HCT116 (cell line): ENCODE measurements around the gene DLG5. TPM values are rescaled to one million over a fixed set of nuclear protein-coding genes. Genes with fewer than 3 reads are reported as not detected.

Source experiments
- ATAC-seq: fragments of 200-7000 bp; cut with Tn5 transposase; 2 replicates; pipeline ENCODE4 v1.9.1; 2020; ENCODE audit warnings: mild to moderate bottlenecking, moderate library complexity
- BruUV-seq: library from RNA; stranded (reverse); fragments of 400-500 nt; replicated peaks from 2 replicates; lab custom pipeline; 2021; lab: Mats Ljungman, UMichigan
- CTCF ChIA-PET: fragments of 300-600 bp; sonication (Branson Sonifier 250); formaldehyde crosslinking; loops from one replicate; lab custom pipeline; 2021; ENCODE audit warnings: antibody characterized with exemption; lab: Charles Lee
- POLR2A ChIA-PET: fragments of 300-600, 350-600 bp; sonication (Branson Sonifier 250); formaldehyde crosslinking; loops from one replicate; lab custom pipeline; 2021; ENCODE audit warnings: antibody characterized with exemption; lab: Charles Lee
- RAD21 ChIA-PET, 2 experiments: fragments of 300-600 bp; sonication (Branson Sonifier 250); formaldehyde crosslinking; loops; one replicate each; lab custom pipeline; 2023; ENCODE audit warnings: low total read pairs in 2 of 2; ENCODE audit not compliant: uncharacterized antibody in 2 of 2, unreplicated experiment in 2 of 2, low non-redundant PET in 1 of 2; lab: Charles Lee
- DNase-seq: peaks from one replicate; pipeline ENCODE4 v3.0.0-alpha.2; 2010; ENCODE audit warnings: low read depth, low spot score
- H2AFZ ChIP-seq: fragments of 200-600 bp; shearing (Covaris generic), sonication (generic); 2 replicates; pipeline ENCODE4 v1.6.1; 2017; ENCODE audit warnings: low read depth, mixed run types, mixed read lengths, antibody characterized with exemption, low read length; ENCODE audit not compliant: poor library complexity, severe bottlenecking
- H3K27ac ChIP-seq: 2 replicates; pipeline ENCODE4 v1.5.1; 2012; ENCODE audit warnings: low read depth, low read length
- H3K27me3 ChIP-seq: fragments of 200-600 bp; sonication (generic); 2 replicates; pipeline ENCODE4 v1.6.1; 2016; ENCODE audit warnings: mixed run types, low read length, mixed read lengths; ENCODE audit not compliant: insufficient read depth
- H3K36me3 ChIP-seq, 2 experiments: fragments of 200-500 bp in 1 of 2; fragments of 200-600 bp in 1 of 2; sonication (Bioruptor generic) in 1 of 2; sonication (generic) in 1 of 2; 2 replicates each; pipeline versions ENCODE4 v1.5.1 to v1.6.1; 2014 to 2016; ENCODE audit warnings: low read length in 2 of 2, inconsistent platforms in 1 of 2, mixed read lengths in 1 of 2, mixed run types in 1 of 2; ENCODE audit not compliant: insufficient read depth in 2 of 2, control insufficient read depth in 1 of 2
- H3K4me1 ChIP-seq, 2 experiments: fragments of 200-600 bp in 1 of 2; sonication (generic) in 1 of 2; 2 replicates each; pipeline versions ENCODE4 v1.5.1 to v1.6.1; 2012 to 2017; ENCODE audit warnings: low read length in 2 of 2, inconsistent platforms in 1 of 2, mild to moderate bottlenecking in 1 of 2, mixed read lengths in 1 of 2, mixed run types in 1 of 2, moderate library complexity in 1 of 2; ENCODE audit not compliant: insufficient read depth in 2 of 2, control insufficient read depth in 1 of 2
- H3K4me2 ChIP-seq: fragments of 200-600 bp; sonication (generic); 2 replicates; pipeline ENCODE4 v1.6.1; 2017; ENCODE audit warnings: mixed run types, low read length, mixed read lengths
- H3K4me3 ChIP-seq, 2 experiments: fragments of 200-600 bp in 1 of 2; sonication (generic) in 1 of 2; replicated peaks in 1 of 2; 2 replicates each; pipeline ENCODE4 v1.5.1; 2011 to 2016; ENCODE audit warnings: low read length in 2 of 2, control low read depth in 1 of 2, low read depth in 1 of 2, mild to moderate bottlenecking in 1 of 2, mixed read lengths in 1 of 2, mixed run types in 1 of 2
- H3K79me2 ChIP-seq: fragments of 200-600 bp; sonication (generic); 2 replicates; pipeline ENCODE4 v1.6.1; 2017; ENCODE audit warnings: mild to moderate bottlenecking, mixed run types, low read length, moderate library complexity, mixed read lengths; ENCODE audit not compliant: insufficient read depth
- H3K9ac ChIP-seq: fragments of 200-600 bp; sonication (generic); 2 replicates; pipeline ENCODE4 v1.6.1; 2016; ENCODE audit warnings: low read length, mixed read lengths
- H3K9me2 ChIP-seq: fragments of 200-600 bp; sonication (generic), shearing (Covaris generic); 2 replicates; pipeline ENCODE4 v1.6.1; 2017; ENCODE audit warnings: mixed run types, mild to moderate bottlenecking, moderate library complexity; ENCODE audit not compliant: insufficient read depth
- H3K9me3 ChIP-seq, 2 experiments: fragments of 200-500 bp in 1 of 2; fragments of 200-600 bp in 1 of 2; sonication (Bioruptor generic) in 1 of 2; sonication (generic) in 1 of 2; 2 replicates each; pipeline ENCODE4 v1.6.1; 2014 to 2017; ENCODE audit warnings: low read length in 2 of 2, mixed read lengths in 2 of 2, inconsistent platforms in 1 of 2, low read depth in 1 of 2, mild to moderate bottlenecking in 1 of 2, mixed run types in 1 of 2, moderate library complexity in 1 of 2; ENCODE audit not compliant: control insufficient read depth in 1 of 2, insufficient read depth in 1 of 2
- H4K20me1 ChIP-seq: fragments of 200-600 bp; sonication (generic), shearing (Covaris generic); 2 replicates; pipeline ENCODE4 v1.6.1; 2017; ENCODE audit warnings: mixed run types, mild to moderate bottlenecking, moderate library complexity; ENCODE audit not compliant: insufficient read depth
- CEBPB ChIP-seq: IDR thresholded peaks from 2 replicates; pipeline ENCODE4 v1.6.1; 2012; ENCODE audit warnings: low read depth
- CTCF ChIP-seq, 3 experiments: fragments of 200-600 bp in 1 of 3; sonication (generic) in 1 of 3; IDR thresholded peaks in 2 of 3; conservative IDR thresholded peaks in 1 of 3; 2 replicates each; pipeline ENCODE4 v1.5.1; 2012 to 2017; ENCODE audit warnings: low read depth in 2 of 3, low read length in 2 of 3, antibody characterized with exemption in 1 of 3, borderline replicate concordance in 1 of 3, control low read depth in 1 of 3, mild to moderate bottlenecking in 1 of 3, mixed read lengths in 1 of 3, mixed run types in 1 of 3, moderate library complexity in 1 of 3; ENCODE audit not compliant: insufficient read depth in 1 of 3
- EGR1 ChIP-seq: IDR thresholded peaks from 2 replicates; pipeline ENCODE4 v1.6.1; 2012; ENCODE audit warnings: low read depth
- ELF1 ChIP-seq: IDR thresholded peaks from 2 replicates; pipeline ENCODE4 v1.6.1; 2012; ENCODE audit warnings: low read depth, borderline replicate concordance
- EZH2 ChIP-seq: fragments of 200-600 bp; sonication (generic); IDR thresholded peaks from 2 replicates; pipeline ENCODE4 v1.6.1; 2017; ENCODE audit warnings: antibody characterized with exemption, mixed run types
- EZH2phosphoT487 ChIP-seq: fragments of 200-600 bp; IDR thresholded peaks from 2 replicates; pipeline ENCODE4 v1.6.1; 2018; ENCODE audit warnings: antibody characterized with exemption, borderline replicate concordance
- FOSL1 ChIP-seq: IDR thresholded peaks from 2 replicates; pipeline ENCODE4 v1.6.1; 2012; ENCODE audit warnings: low read depth
- JUND ChIP-seq: IDR thresholded peaks from 2 replicates; pipeline ENCODE4 v1.6.1; 2012
- POLR2A ChIP-seq: IDR thresholded peaks from 2 replicates; pipeline ENCODE4 v1.7.0; 2011; ENCODE audit warnings: borderline replicate concordance; ENCODE audit not compliant: insufficient read depth, insufficient read length; ENCODE audit errors: extremely low read depth
- POLR2AphosphoS5 ChIP-seq: IDR thresholded peaks from 2 replicates; pipeline ENCODE4 v1.6.1; 2011; ENCODE audit warnings: mild to moderate bottlenecking, low read depth, low read length, moderate library complexity
- RAD21 ChIP-seq: IDR thresholded peaks from 2 replicates; pipeline ENCODE4 v1.6.1; 2012; ENCODE audit warnings: low read depth, mild to moderate bottlenecking
- REST ChIP-seq: IDR thresholded peaks from 2 replicates; pipeline ENCODE4 v1.6.1; 2012; ENCODE audit warnings: low read depth
- SP1 ChIP-seq: IDR thresholded peaks from 2 replicates; pipeline ENCODE4 v1.6.1; 2012; ENCODE audit warnings: low read depth
- SRF ChIP-seq: IDR thresholded peaks from 2 replicates; pipeline ENCODE4 v1.6.1; 2012; ENCODE audit warnings: low read depth
- TCF7L2 ChIP-seq: IDR thresholded peaks from 2 replicates; pipeline ENCODE4 v1.7.0; 2011; ENCODE audit warnings: borderline replicate concordance, inconsistent platforms; ENCODE audit not compliant: insufficient read depth, insufficient read length; ENCODE audit errors: extremely low read depth
- YY1 ChIP-seq: IDR thresholded peaks from 2 replicates; pipeline ENCODE4 v1.6.1; 2011; ENCODE audit warnings: low read length, low read depth, moderate library complexity, mild to moderate bottlenecking; ENCODE audit not compliant: insufficient replicate concordance; ENCODE audit errors: extremely low read depth
- intact Hi-C: fragments of 100-400 bp; cut with micrococcal nuclease; formaldehyde crosslinking; loops from 2 replicates; pipeline ENCODE4 v1.10.0; 2022
- total RNA-seq: library from RNA; stranded (reverse); gene quantifications from one replicate; pipeline ENCODE4 v1.2.1, GENCODE V29; 2021; ENCODE audit not compliant: unreplicated experiment
- TF ChIP-seq, protein P1 (sequence below): IDR thresholded peaks from 2 replicates; pipeline ENCODE4 v1.6.1; 2012
- TF ChIP-seq, protein P2 (sequence below): IDR thresholded peaks from 2 replicates; pipeline ENCODE4 v1.6.1; 2012

Gene DLG5
- total RNA-seq, 1 experiment from 2014 or later, result 44.8 TPM

DNA sequence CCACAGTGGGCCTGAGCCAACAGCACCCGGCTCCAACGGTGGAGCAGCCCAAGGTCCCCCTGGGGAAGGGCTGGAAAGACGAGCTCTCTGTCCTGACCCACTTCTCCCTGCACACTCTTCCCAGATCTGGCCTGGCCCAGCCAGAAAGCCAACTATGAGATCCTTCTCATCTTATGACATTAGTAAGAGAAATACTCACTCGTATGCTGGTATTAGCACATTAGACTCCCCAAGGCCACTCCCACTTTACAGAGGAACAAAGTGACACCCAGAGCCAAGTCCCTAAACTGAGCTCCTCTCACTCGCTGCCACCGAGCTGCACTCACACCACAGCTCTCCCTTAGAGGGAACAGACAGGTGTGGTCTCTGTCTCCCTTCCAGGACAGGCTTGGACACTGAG is 24.8 kb downstream of the DLG5 start:
- TF ChIP-seq TCF7L2 (no peak), FOSL1 (no peak), SRF (no peak), REST (no peak), SP1 (no peak), JUND (no peak), CTCF (IDR thresholded peaks at IDR 0.05 in 2 of 3, conservative IDR thresholded peaks at IDR 0.05 in 1 of 3; ENCODE audit: borderline replicate concordance in 1 of 3, insufficient read depth in 1 of 3, low read depth in 2 of 3, low read length in 2 of 3) (no peak), EGR1 (no peak), YY1 (no peak), POLR2A (no peak), EZH2 (no peak), EZH2phosphoT487 (no peak), POLR2AphosphoS5 (no peak), RAD21 (no peak), ELF1 (no peak), CEBPB (no peak)
- TF ChIP-seq, protein P1, sequence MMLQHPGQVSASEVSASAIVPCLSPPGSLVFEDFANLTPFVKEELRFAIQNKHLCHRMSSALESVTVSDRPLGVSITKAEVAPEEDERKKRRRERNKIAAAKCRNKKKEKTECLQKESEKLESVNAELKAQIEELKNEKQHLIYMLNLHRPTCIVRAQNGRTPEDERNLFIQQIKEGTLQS, result no peak
- TF ChIP-seq, protein P2, sequence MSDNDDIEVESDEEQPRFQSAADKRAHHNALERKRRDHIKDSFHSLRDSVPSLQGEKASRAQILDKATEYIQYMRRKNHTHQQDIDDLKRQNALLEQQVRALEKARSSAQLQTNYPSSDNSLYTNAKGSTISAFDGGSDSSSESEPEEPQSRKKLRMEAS, result no peak
- POLR2A ChIA-PET, result no interaction called here
- no peak overlapping the region for H2AFZ ChIP-seq
- ATAC-seq (no peak), DNase-seq (no peak)
- H3K27me3 ChIP-seq, result no peaks in the 10 kb centered on the region
- H3K36me3 ChIP-seq, result no peaks in the 10 kb centered on the region
- no TSS peak for BruUV-seq
- CTCF ChIA-PET, result interaction anchor here (4.5 kb wide), 1 partner anchor 12 kb away, joined by 25 read pairs; no protein-coding TSS in a partner anchor
- no peak overlapping the region for H3K4me2 ChIP-seq
- H3K9me3 ChIP-seq, result no peaks in the 10 kb centered on the region
- no peak overlapping the region for H3K9ac ChIP-seq
- peaks cover 32 to 45% of the 10 kb centered on the region in 2 experiments for H3K4me1 ChIP-seq
- no peak overlapping the region; the same call in 1 of the 2 replicates for H3K27ac ChIP-seq
- RAD21 ChIA-PET, result no interaction called here
- intact Hi-C loops, result no loop called here
- H3K9me2 ChIP-seq, result no peaks in the 10 kb centered on the region
- no peaks in the 10 kb centered on the region for H4K20me1 ChIP-seq
- peaks cover 49% of the 10 kb centered on the region for H3K79me2 ChIP-seq
- no peak overlapping the region for H3K4me3 ChIP-seq
